Muscle of leg (tissue), 11 donors: Measurements from ENCODE around the gene PLA2G4E. TPM values are rescaled to one million over a fixed set of nuclear protein-coding genes. Genes with fewer than 3 reads are reported as not detected.
A peak's percentile ranks its signal among the peaks of the same experiment; 100 is the strongest.

Experiments used
- DNase-seq: peaks from one replicate; pipeline ENCODE4 v3.0.0; 2013
- H3K27ac ChIP-seq: one replicate; pipeline ENCODE4 v1.5.1; 2013; ENCODE audit warnings: mild to moderate bottlenecking, low read length, control low read depth
- H3K27me3 ChIP-seq: one replicate; pipeline ENCODE4 v1.6.1; 2013; ENCODE audit warnings: low read length; ENCODE audit not compliant: control insufficient read depth, insufficient read depth
- H3K36me3 ChIP-seq: one replicate; pipeline ENCODE4 v1.6.1; 2013; ENCODE audit warnings: low read length; ENCODE audit not compliant: control insufficient read depth, insufficient read depth
- H3K4me1 ChIP-seq: one replicate; pipeline ENCODE4 v1.6.1; 2013; ENCODE audit warnings: low read length; ENCODE audit not compliant: control insufficient read depth, insufficient read depth
- H3K4me3 ChIP-seq: one replicate; pipeline ENCODE4 v1.5.1; 2013; ENCODE audit warnings: low read length, control low read depth
- H3K9me3 ChIP-seq: replicated peaks from 2 replicates; pipeline ENCODE4 v1.6.1; 2013; ENCODE audit warnings: low read depth, low read length; ENCODE audit not compliant: control insufficient read depth
- WGBS: methylation state at CpG from one replicate; pipeline ENCODE4 v1.1.5; 2013; ENCODE audit warnings: missing lambda C conversion rate; ENCODE audit not compliant: insufficient coverage; 5-methylcytosine and 5-hydroxymethylcytosine counted together
- polyA plus RNA-seq, 8 donors: library from polyadenylated mRNA; unstranded; fragments of 120-200 nt; gene quantifications; one replicate each; pipeline versions ENCODE4 v1.2.1 to v1.2.3, GENCODE V29; 2013; ENCODE audit warnings: inconsistent platforms in 1 of 8, low replicate concordance in 1 of 8; ENCODE audit not compliant: insufficient read length in 8 of 8, insufficient read depth in 1 of 8
- total RNA-seq: library from RNA; stranded (reverse); fragments of 120-200 nt; gene quantifications from one replicate; pipeline ENCODE4 v1.2.4, GENCODE V29; 2013

Gene PLA2G4E
- total and polyA plus RNA-seq, 9 donors, result 0.44 to 2.3 (median 1.0) TPM

GRCh38 chr15:41945731-41946130 is 75.1 kb downstream of the PLA2G4E start:
- H3K27ac ChIP-seq, result no peak overlapping the region

DNA sequence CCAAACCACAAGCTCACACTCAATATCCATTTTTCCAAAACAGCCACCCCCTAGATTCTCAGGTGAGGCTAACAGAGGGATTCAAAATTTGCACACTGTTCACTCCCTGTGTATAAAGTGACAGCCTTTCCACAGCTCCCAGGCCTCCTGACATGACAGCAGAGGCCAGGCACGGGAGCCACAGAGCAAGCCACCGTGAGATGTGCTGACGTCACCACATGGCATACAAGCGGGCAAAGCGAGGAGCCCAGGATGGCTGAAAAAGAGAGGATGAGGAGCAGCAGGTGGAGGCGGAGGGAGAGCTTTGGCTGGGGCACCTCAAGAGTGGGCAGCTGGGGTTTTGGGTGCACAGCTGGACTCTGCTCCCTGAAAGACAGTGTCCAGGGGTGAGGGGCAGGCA is 75.6 kb downstream of the PLA2G4E start:
- H3K27ac ChIP-seq, result peak overlapping the region; percentile 39
- H3K36me3 ChIP-seq, result peaks cover 12% of the 10 kb centered on the region
- H3K4me3 ChIP-seq, result no peak overlapping the region
- WGBS, result 69% methylated on average over 6 of the region's 6 CpGs
- H3K27me3 ChIP-seq, result no peaks in the 10 kb centered on the region
- H3K9me3 ChIP-seq, result no peaks in the 10 kb centered on the region
- peaks cover 75% of the 10 kb centered on the region for H3K4me1 ChIP-seq
- DNase-seq, result no peak

More at GRCh38 chr15:41945731-41946130, 75.1 kb downstream of the PLA2G4E start:
- no peak overlapping the region for H3K4me3 ChIP-seq
- H3K4me1 ChIP-seq, result peaks cover 74% of the 10 kb centered on the region
- no peaks in the 10 kb centered on the region for H3K27me3 ChIP-seq
- peaks cover 15% of the 10 kb centered on the region for H3K36me3 ChIP-seq
- DNase-seq, result no peak
- 65% methylated on average over 4 of the region's 11 CpGs for WGBS
- H3K9me3 ChIP-seq, result no peaks in the 10 kb centered on the region

DNA sequence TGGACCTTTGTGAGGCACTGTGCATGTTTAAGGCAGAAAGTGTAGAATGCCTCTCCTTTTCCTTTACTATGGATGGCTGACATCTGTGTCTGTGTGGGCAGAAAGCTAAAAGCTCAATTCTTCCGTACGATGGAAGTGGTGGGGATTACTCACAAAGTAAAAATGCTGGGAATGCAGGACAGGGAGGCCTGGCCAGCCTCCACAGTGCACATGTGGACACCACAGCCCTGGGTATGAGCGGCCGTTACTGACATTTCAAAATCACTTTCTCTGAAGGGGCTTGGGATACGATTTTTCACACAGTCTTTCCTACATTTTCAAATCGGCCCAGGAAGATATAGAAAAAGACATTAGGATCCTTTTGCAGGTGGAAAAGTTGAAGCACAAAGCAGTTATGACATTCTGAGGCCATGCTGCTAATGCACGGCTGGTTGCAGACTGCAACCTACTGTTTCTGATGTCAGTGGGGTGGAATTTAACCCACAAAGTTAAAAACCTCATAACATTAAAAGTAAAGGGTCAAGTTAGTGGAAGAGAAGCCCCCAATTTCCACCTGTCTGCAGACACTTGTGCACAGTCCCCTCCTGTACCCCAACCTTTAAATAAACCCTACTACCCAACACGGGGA is 76.4 kb downstream of the PLA2G4E start:
- Histone ChIP-seq H3K27me3 (no peaks in the 10 kb centered on the region), H3K4me1 (peaks cover 73% of the 10 kb centered on the region), H3K27ac (peak overlapping the region; percentile 81), H3K4me3 (no peak overlapping the region), H3K9me3 (no peaks in the 10 kb centered on the region), H3K36me3 (peaks cover 6% of the 10 kb centered on the region)
- WGBS, result 14% methylated on average over 5 of the region's 8 CpGs
- DNase-seq, result peak; percentile 83

DNA sequence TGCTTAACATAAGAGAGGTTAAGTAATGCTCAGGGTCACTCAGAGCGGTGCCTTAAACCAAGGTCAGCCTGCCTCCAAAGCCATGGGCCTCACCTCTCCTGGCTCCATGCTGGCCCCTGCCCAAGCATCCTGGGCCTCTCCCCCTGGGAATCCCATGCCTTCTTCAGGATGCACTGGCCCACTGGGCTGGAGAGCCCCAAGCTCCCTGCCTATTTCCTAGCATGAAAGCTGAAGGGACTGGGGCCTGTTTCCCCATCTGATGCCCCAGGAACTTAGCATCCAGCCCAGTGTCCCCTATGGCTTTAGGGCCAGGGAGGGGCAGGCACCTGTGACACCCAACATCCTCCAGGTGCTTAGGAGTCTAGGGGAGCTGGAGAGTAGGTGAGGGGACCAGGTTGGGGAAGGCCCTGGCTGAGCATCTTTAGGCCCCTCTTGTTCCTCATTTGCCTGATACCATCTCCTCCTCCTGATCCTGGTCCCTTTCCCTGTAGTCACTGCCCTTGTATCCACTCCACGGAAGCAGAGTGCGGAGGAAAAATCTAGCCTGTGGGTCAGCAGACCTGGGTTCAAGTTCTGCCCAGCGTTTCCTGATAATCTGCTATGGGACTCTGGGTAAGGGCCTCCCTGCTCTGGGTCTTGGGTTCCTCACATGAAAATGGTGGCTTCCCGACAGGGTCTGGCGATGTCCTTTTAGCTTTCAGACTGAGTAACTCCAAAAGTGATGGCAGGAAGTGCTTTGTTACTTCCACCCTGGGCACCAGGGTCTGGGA is 77.1 kb downstream of the PLA2G4E start:
- Histone ChIP-seq H3K27ac (peak overlapping the region; percentile 81), H3K4me3 (no peak overlapping the region), H3K36me3 (peaks cover 6% of the 10 kb centered on the region), H3K9me3 (no peaks in the 10 kb centered on the region), H3K27me3 (no peaks in the 10 kb centered on the region), H3K4me1 (peaks cover 73% of the 10 kb centered on the region)
- 80% methylated on average over 5 of the region's 6 CpGs for WGBS
- no peak for DNase-seq

- H3K4me1 ChIP-seq, result peaks cover 67% of the 10 kb centered on the region
- DNase-seq, result no peak
- H3K36me3 ChIP-seq, result peaks cover 8% of the 10 kb centered on the region
- no peak overlapping the region for H3K27ac ChIP-seq
- no peaks in the 10 kb centered on the region for H3K9me3 ChIP-seq
- no peaks in the 10 kb centered on the region for H3K27me3 ChIP-seq
- no peak overlapping the region for H3K4me3 ChIP-seq
- 74% methylated on average over 5 of the region's 7 CpGs for WGBS
Measured at GRCh38 chr15:41942886-41943285, 78.0 kb downstream of the PLA2G4E start.

- Histone ChIP-seq H3K27me3 (no peaks in the 10 kb centered on the region), H3K9me3 (no peaks in the 10 kb centered on the region), H3K4me1 (peaks cover 66% of the 10 kb centered on the region), H3K4me3 (no peak overlapping the region), H3K36me3 (peaks cover 8% of the 10 kb centered on the region), H3K27ac (no peak overlapping the region)
- DNase-seq, result no peak
- 77% methylated on average over 17 of the region's 22 CpGs for WGBS
Measured at GRCh38 chr15:41941644-41942415, 79.0 kb downstream of the PLA2G4E start.

DNA sequence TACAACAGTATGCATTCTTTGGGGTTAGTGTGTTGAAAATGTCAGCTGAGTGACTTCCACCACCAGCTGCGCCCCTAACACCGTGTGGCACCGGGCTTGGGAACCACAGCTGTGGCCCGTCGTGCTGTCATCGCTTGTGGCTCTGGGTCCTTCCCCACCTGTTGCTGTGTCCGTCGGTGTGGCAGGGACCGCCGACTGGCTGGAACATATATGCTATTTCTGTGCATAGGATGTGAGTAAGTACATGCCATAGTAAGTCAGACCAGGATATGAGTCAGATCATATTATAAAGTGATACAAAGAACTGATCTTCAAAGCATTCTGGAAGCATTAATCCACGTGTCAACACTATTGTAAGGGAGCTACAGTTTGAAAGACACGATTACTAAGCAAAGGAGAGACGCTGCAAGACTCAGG is 80.4 kb downstream of the PLA2G4E start:
- DNase-seq, result peak; percentile 75
- Histone ChIP-seq H3K4me3 (no peak overlapping the region), H3K36me3 (peaks cover 8% of the 10 kb centered on the region), H3K27me3 (no peaks in the 10 kb centered on the region), H3K4me1 (peaks cover 61% of the 10 kb centered on the region), H3K27ac (peak overlapping the region; percentile 81), H3K9me3 (no peaks in the 10 kb centered on the region)
- WGBS, result 71% methylated on average over 5 of the region's 13 CpGs

GRCh38 chr15:41939986-41940385 is 80.9 kb downstream of the PLA2G4E start:
- H3K4me1 ChIP-seq, result peaks cover 58% of the 10 kb centered on the region
- 85% methylated on average over 6 of the region's 9 CpGs for WGBS
- H3K36me3 ChIP-seq, result peaks cover 8% of the 10 kb centered on the region
- H3K4me3 ChIP-seq, result no peak overlapping the region
- H3K9me3 ChIP-seq, result no peaks in the 10 kb centered on the region
- H3K27me3 ChIP-seq, result no peaks in the 10 kb centered on the region
- peak overlapping the region; percentile 81 for H3K27ac ChIP-seq
- DNase-seq, result no peak

- Histone ChIP-seq H3K27me3 (no peaks in the 10 kb centered on the region), H3K4me1 (peaks cover 57% of the 10 kb centered on the region), H3K36me3 (peaks cover 8% of the 10 kb centered on the region), H3K27ac (peak overlapping the region; percentile 62), H3K4me3 (no peak overlapping the region), H3K9me3 (no peaks in the 10 kb centered on the region)
- WGBS, result 67% methylated on average over 2 of the region's 4 CpGs
- no peak for DNase-seq
Measured at GRCh38 chr15:41937568-41937923, 83.3 kb downstream of the PLA2G4E start.
